Keratinocyte (primary cell): ENCODE results near the gene CCDC18. TPM values are rescaled to one million over a fixed set of nuclear protein-coding genes. Genes with fewer than 3 reads are reported as not detected.

ENCODE experiments used
- DNase-seq: peaks from one replicate; pipeline ENCODE4 v3.0.0-alpha.2; 2011; ENCODE audit warnings: low read depth, missing footprints, low spot score
- FAIRE-seq: peaks from 2 replicates; lab custom pipeline; 2011; peaks lifted over from hg19 to GRCh38; lab: Jason Lieb, UNC
- H2AFZ ChIP-seq: 2 replicates; pipeline ENCODE4 v1.6.0; 2012; ENCODE audit warnings: low read length, control low read depth, inconsistent platforms; ENCODE audit not compliant: control insufficient read depth
- H3K27ac ChIP-seq: 2 replicates; pipeline ENCODE4 v1.5.1; 2011; ENCODE audit warnings: low read length; ENCODE audit not compliant: control insufficient read depth, insufficient read depth
- H3K27me3 ChIP-seq: 3 replicates; pipeline ENCODE4 v1.6.0; 2011; ENCODE audit warnings: low read length; ENCODE audit not compliant: control insufficient read depth, insufficient read depth; ENCODE audit errors: extremely low read depth
- H3K36me3 ChIP-seq, 2 experiments: 2 replicates in 1 of 2; 3 replicates in 1 of 2; pipeline ENCODE4 v1.5.1; 2011; ENCODE audit warnings: low read length in 2 of 2, mild to moderate bottlenecking in 1 of 2; ENCODE audit not compliant: control insufficient read depth in 2 of 2, insufficient read depth in 2 of 2; ENCODE audit errors: extremely low read depth in 1 of 2
- H3K4me1 ChIP-seq: 3 replicates; pipeline ENCODE4 v1.5.1; 2011; ENCODE audit warnings: low read length; ENCODE audit not compliant: control insufficient read depth, insufficient read depth; ENCODE audit errors: extremely low read depth
- H3K4me2 ChIP-seq: 3 replicates; pipeline ENCODE4 v1.6.0; 2011; ENCODE audit warnings: low read depth, low read length; ENCODE audit not compliant: control insufficient read depth, insufficient read depth; ENCODE audit errors: extremely low read depth
- H3K4me3 ChIP-seq, 3 experiments: fragments of 200-600 bp in 1 of 3; sonication (generic) in 1 of 3; 2 replicates in 2 of 3; 3 replicates in 1 of 3; pipeline ENCODE4 v1.5.1; 2011 to 2016; ENCODE audit warnings: low read length in 3 of 3, mild to moderate bottlenecking in 3 of 3, control low read depth in 2 of 3, inconsistent platforms in 1 of 3, low read depth in 1 of 3, mixed read lengths in 1 of 3, mixed run types in 1 of 3, moderate library complexity in 1 of 3; ENCODE audit not compliant: control insufficient read depth in 2 of 3, insufficient read depth in 2 of 3; ENCODE audit errors: extremely low read depth in 1 of 3
- H3K79me2 ChIP-seq: 2 replicates; pipeline ENCODE4 v1.6.0; 2012; ENCODE audit warnings: low read length; ENCODE audit not compliant: control insufficient read depth, insufficient read depth
- H3K9ac ChIP-seq: 3 replicates; pipeline ENCODE4 v1.6.0; 2011; ENCODE audit warnings: low read length; ENCODE audit not compliant: control insufficient read depth, insufficient read depth; ENCODE audit errors: extremely low read depth
- H3K9me1 ChIP-seq: 3 replicates; pipeline ENCODE4 v1.6.0; 2011; ENCODE audit warnings: low read length; ENCODE audit not compliant: control insufficient read depth, insufficient read depth; ENCODE audit errors: extremely low read depth
- H3K9me3 ChIP-seq: 2 replicates; pipeline ENCODE4 v1.5.1; 2012; ENCODE audit warnings: low read depth, low read length; ENCODE audit not compliant: control insufficient read depth
- H4K20me1 ChIP-seq: 3 replicates; pipeline ENCODE4 v1.6.0; 2011; ENCODE audit warnings: low read length; ENCODE audit not compliant: control insufficient read depth, insufficient read depth; ENCODE audit errors: extremely low read depth
- EZH2 ChIP-seq: IDR thresholded peaks from one replicate; pipeline ENCODE4 v1.6.1; 2012; ENCODE audit warnings: inconsistent platforms, mild to moderate bottlenecking, low read length, moderate library complexity
- dilution Hi-C: fragments of 300-500 bp; cut with MboI; formaldehyde crosslinking; loops from one replicate; pipeline ENCODE4 v1.7.0; 2020; ENCODE audit warnings: low sequenced_read_pairs; ENCODE audit not compliant: extremely low pct_ligation_motif_present
- polyA plus RNA-seq, 5 experiments: library from polyadenylated mRNA; depleted of rRNA in 3 of 5; stranded (reverse) in 3 of 5; stranded (forward) in 1 of 5; unstranded in 1 of 5; fragments of >200 nt; gene quantifications; 1 replicate in 1 of 5; 2 replicates in 3 of 5; 3 replicates in 1 of 5; pipeline versions ENCODE4 v1.2.1 to v1.2.3, GENCODE V29; 2011 to 2012; ENCODE audit warnings: missing spikeins in 2 of 5, low read depth in 1 of 5, low replicate concordance in 1 of 5
- TF ChIP-seq, protein P1 (sequence below), 3 experiments: IDR thresholded peaks in 1 of 3; conservative IDR thresholded peaks in 1 of 3; optimal IDR thresholded peaks in 1 of 3; 2 replicates in 2 of 3; 3 replicates in 1 of 3; pipeline versions ENCODE3 to v1.5.1; 2011; ENCODE audit warnings: low read length in 3 of 3, mild to moderate bottlenecking in 3 of 3, moderate library complexity in 2 of 3, control low read depth in 1 of 3, inconsistent platforms in 1 of 3; ENCODE audit not compliant: insufficient read depth in 2 of 3; ENCODE audit errors: extremely low read depth in 1 of 3

The CCDC18 gene
- polyA plus RNA-seq, 1 donor (not counting 4 experiments of a cell fraction or from before 2014, with no cell fraction given), result 6.0 TPM

DNA sequence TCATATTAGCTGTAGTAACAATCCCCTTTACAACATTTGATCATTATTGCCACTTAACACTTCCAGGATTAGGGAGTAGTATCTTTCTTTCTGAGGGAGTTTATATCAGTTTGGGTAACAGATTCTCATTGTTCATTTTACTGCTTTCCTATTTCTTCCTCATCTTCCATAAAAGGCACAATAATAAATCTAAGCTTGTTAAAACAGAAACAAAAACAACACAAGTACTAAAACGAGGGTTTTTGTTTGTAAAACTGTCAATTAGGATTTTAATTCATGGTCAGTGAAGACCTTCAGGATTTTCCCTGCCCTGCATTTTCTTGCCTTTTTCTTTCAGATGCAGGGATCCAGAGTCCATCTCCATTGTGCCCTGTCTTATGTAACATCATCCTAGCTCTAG lies 29.8 kb upstream of the CCDC18 start:
- TF ChIP-seq, protein P1, sequence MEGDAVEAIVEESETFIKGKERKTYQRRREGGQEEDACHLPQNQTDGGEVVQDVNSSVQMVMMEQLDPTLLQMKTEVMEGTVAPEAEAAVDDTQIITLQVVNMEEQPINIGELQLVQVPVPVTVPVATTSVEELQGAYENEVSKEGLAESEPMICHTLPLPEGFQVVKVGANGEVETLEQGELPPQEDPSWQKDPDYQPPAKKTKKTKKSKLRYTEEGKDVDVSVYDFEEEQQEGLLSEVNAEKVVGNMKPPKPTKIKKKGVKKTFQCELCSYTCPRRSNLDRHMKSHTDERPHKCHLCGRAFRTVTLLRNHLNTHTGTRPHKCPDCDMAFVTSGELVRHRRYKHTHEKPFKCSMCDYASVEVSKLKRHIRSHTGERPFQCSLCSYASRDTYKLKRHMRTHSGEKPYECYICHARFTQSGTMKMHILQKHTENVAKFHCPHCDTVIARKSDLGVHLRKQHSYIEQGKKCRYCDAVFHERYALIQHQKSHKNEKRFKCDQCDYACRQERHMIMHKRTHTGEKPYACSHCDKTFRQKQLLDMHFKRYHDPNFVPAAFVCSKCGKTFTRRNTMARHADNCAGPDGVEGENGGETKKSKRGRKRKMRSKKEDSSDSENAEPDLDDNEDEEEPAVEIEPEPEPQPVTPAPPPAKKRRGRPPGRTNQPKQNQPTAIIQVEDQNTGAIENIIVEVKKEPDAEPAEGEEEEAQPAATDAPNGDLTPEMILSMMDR (optimal IDR thresholded peaks at IDR 0.05 in 1 of 3, IDR thresholded peaks at IDR 0.05 in 1 of 3, conservative IDR thresholded peaks at IDR 0.05 in 1 of 3; ENCODE audit: extremely low read depth in 1 of 3, insufficient read depth in 2 of 3, low read length in 3 of 3), result no peak
- TF ChIP-seq EZH2, result no peak
- no peak overlapping the region for H3K4me3 ChIP-seq
- peaks cover 4% of the 10 kb centered on the region for H3K4me1 ChIP-seq
- H3K27ac ChIP-seq, result no peak overlapping the region
- H3K9me1 ChIP-seq, result no peaks in the 10 kb centered on the region
- no peaks in the 10 kb centered on the region for H3K9me3 ChIP-seq
- no peaks in the 10 kb centered on the region for H3K27me3 ChIP-seq
- DNase-seq, result no peak
- H2AFZ ChIP-seq, result no peak overlapping the region
- no peak for FAIRE-seq
- H3K9ac ChIP-seq, result no peak overlapping the region
- dilution Hi-C loops, result no loop called here
- no peak overlapping the region for H3K4me2 ChIP-seq
- no peaks in the 10 kb centered on the region for H4K20me1 ChIP-seq
- peaks cover 7 to 21% of the 10 kb centered on the region in 2 experiments for H3K36me3 ChIP-seq
- no peaks in the 10 kb centered on the region for H3K79me2 ChIP-seq

DNA sequence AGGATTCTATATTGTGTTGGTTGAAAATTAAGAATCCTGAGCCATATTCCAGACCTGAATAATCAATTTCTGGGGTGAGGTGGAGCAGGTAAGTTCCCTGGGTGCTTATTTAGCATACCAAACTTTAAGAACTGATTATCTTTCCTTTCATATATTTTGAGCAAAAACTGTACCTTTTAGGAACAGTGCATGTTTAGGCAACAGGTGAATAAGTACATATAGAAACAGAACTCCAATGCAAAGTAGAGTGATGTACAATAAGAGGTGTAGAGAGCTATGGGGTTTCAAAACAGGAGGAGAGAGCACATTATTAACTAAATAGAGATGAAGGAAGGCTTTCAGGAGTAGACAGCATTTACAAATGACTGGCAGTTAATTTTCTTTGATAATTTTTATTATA lies 29.1 kb upstream of the CCDC18 start:
- no peak overlapping the region for H3K4me2 ChIP-seq
- no peak overlapping the region for H3K27ac ChIP-seq
- no peak overlapping the region for H3K9ac ChIP-seq
- dilution Hi-C loops, result no loop called here
- H3K79me2 ChIP-seq, result no peaks in the 10 kb centered on the region
- H3K4me1 ChIP-seq, result peaks cover 6% of the 10 kb centered on the region
- peaks cover 8 to 21% of the 10 kb centered on the region in 2 experiments for H3K36me3 ChIP-seq
- no peaks in the 10 kb centered on the region for H3K27me3 ChIP-seq
- H3K9me3 ChIP-seq, result no peaks in the 10 kb centered on the region
- no peak overlapping the region for H3K4me3 ChIP-seq
- DNase-seq (no peak), FAIRE-seq (no peak)
- H3K9me1 ChIP-seq, result no peaks in the 10 kb centered on the region
- no peak overlapping the region for H2AFZ ChIP-seq
- TF ChIP-seq, protein P1 (optimal IDR thresholded peaks at IDR 0.05 in 1 of 3, IDR thresholded peaks at IDR 0.05 in 1 of 3, conservative IDR thresholded peaks at IDR 0.05 in 1 of 3; ENCODE audit: extremely low read depth in 1 of 3, insufficient read depth in 2 of 3, low read length in 3 of 3), result no peak
- H4K20me1 ChIP-seq, result no peaks in the 10 kb centered on the region
